ENCODE data around the gene COMMD7. TPM values are rescaled to one million over a fixed set of nuclear protein-coding genes. Genes with fewer than 3 reads are reported as not detected.
A peak's percentile ranks its signal among the peaks of the same experiment; 100 is the strongest.

Gene COMMD7
- total and polyA plus RNA-seq, 9 of the 15 experiments (the other 6 are each of a cell fraction or from before 2014, with no cell fraction given) = 11.9 to 69.1 (median 34.7) TPM

DNA sequence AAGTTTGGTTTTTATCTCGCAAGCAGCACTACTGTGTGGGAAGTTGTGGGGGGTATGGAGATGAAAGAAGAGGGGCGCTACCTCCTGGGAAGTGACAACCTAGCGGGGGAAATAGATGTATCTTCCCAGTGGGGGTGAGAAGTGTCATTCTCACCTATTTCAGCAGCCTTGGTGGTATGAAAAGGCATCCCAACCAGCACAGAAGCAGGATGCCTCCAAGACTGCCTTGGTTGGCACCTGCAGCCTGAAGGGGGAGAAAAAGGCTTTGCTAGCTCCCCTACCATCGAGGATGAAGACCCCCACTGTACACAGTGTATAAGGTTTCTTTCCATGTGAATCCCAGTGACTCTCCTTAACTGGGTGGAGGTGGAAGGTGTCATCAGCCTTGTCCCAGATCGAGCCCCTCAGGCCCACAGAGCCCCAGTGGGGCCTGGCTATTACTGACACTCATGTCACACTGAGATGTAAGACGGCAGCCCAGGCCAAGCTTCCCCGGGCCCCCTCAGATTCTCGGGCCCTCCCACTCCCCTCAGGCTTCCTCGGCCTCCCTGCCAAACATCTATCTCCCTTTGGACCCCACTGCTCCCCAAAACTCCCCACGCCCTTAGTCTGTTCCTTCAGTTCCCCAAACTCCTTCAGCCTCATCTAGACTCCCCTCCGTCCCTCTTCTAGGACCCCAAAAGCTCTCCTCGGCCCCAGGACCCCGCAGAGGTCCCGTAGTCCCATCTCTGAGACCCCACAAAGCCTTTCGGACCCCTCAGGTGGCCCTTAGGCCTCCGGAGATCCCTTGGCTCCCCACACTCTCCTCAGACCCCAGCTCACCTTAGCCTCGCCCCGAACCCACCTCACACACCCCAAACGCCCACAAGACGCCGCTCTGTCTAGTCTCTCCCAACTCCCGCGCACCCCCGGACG is 688 bp downstream of the COMMD7 start:
- peak overlapping the region; percentile 86 to 97 for H3K9ac ChIP-seq (ENCODE audit: insufficient read depth in 1 of 2, low read depth in 2 of 2, low read length in 2 of 2)
- H4K20me1 ChIP-seq (replicated peaks; ENCODE audit: control insufficient read depth, insufficient read depth, low read length) = no peaks in the 10 kb centered on the region
- in situ Hi-C loops (cut with MboI) = no loop called here
- TSS peak; percentile 60 for BruUV-seq (replicated peaks)
- ChIA-PET POLR2A (interaction anchor here (0.6 to 4.7 kb wide), 6 partner anchors 12 to 210 kb away, joined by 3 to 30 read pairs (median 5); partner anchors contain the start of gene DNMT3B), CTCF (ENCODE audit: low intra/inter-chr PET ratio) (interaction anchor here (0.7 kb wide), 1 partner anchor 77 kb away, joined by 3 read pairs; no protein-coding TSS in a partner anchor)
- H3K9me3 ChIP-seq (replicated peaks; ENCODE audit: control insufficient read depth, insufficient read depth, low read depth, low read length) = no peaks in the 10 kb centered on the region
- no peaks in the 10 kb centered on the region for H3K9me1 ChIP-seq (ENCODE audit: control insufficient read depth, insufficient read depth, low read length)
- H3K4me1 ChIP-seq (replicated peaks in 1 of 2; ENCODE audit: control insufficient read depth in 2 of 2, insufficient read depth in 2 of 2, low read length in 2 of 2) = peaks cover 24 to 47% of the 10 kb centered on the region in 2 experiments; a peak in 4 of 5 replicates
- FAIRE-seq (no peak), DNase-seq (ENCODE audit: extremely low read depth in 1 of 4, low spot score in 3 of 4) (no peak), ATAC-seq (peak; percentile 53)
- peaks cover 26% of the 10 kb centered on the region for H3K79me2 ChIP-seq (ENCODE audit: control insufficient read depth, insufficient read depth, low read length)
- no peaks in the 10 kb centered on the region for H3K27me3 ChIP-seq (ENCODE audit: control insufficient read depth in 2 of 2, insufficient read depth in 2 of 2, low read length in 2 of 2)
- peak overlapping the region; percentile 79 for H2AFZ ChIP-seq (ENCODE audit: low read depth, low read length)
- H3K27ac ChIP-seq (ENCODE audit: extremely low read depth, low read depth, low read length) = peak overlapping the region; percentile 70
- peak overlapping the region; percentile 64 for H3K4me3 ChIP-seq
- no peaks in the 10 kb centered on the region for H3K36me3 ChIP-seq (ENCODE audit: control insufficient read depth, insufficient read depth, low read length)
- peak overlapping the region; percentile 86 for H3K4me2 ChIP-seq (ENCODE audit: insufficient read depth, low read length)
- 9% methylated on average over 19 of the region's 25 CpGs for WGBS (ENCODE audit: insufficient coverage, low coverage, missing lambda C conversion rate)
- intact Hi-C loops (cut with micrococcal nuclease) = loop anchor here (2.0 kb wide), 1 partner anchor 22 kb away; no protein-coding TSS in a partner anchor
- no peak for TF ChIP-seq FOXM1 (IDR thresholded peaks at IDR 0.05; ENCODE audit: low read depth)
- 0 out of 2 replicates have a peak, but pooled peaks have one; percentile 50 for TF ChIP-seq FOXM1 (CRISPR knock-in tag; IDR thresholded peaks at IDR 0.05; ENCODE audit: low read depth)
- TF ChIP-seq ZNF12 (CRISPR knock-in tag; IDR thresholded peaks at IDR 0.05) = 0 out of 2 replicates have a peak, but pooled peaks have one; percentile 7
- TF ChIP-seq, protein P1, sequence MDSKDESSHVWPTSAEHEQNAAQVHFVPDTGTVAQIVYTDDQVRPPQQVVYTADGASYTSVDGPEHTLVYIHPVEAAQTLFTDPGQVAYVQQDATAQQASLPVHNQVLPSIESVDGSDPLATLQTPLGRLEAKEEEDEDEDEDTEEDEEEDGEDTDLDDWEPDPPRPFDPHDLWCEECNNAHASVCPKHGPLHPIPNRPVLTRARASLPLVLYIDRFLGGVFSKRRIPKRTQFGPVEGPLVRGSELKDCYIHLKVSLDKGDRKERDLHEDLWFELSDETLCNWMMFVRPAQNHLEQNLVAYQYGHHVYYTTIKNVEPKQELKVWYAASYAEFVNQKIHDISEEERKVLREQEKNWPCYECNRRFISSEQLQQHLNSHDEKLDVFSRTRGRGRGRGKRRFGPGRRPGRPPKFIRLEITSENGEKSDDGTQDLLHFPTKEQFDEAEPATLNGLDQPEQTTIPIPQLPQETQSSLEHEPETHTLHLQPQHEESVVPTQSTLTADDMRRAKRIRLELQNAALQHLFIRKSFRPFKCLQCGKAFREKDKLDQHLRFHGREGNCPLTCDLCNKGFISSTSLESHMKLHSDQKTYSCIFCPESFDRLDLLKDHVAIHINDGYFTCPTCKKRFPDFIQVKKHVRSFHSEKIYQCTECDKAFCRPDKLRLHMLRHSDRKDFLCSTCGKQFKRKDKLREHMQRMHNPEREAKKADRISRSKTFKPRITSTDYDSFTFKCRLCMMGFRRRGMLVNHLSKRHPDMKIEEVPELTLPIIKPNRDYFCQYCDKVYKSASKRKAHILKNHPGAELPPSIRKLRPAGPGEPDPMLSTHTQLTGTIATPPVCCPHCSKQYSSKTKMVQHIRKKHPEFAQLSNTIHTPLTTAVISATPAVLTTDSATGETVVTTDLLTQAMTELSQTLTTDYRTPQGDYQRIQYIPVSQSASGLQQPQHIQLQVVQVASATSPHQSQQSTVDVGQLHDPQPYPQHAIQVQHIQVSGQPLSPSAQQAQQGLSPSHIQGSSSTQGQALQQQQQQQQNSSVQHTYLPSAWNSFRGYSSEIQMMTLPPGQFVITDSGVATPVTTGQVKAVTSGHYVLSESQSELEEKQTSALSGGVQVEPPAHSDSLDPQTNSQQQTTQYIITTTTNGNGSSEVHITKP (IDR thresholded peaks at IDR 0.05; ENCODE audit: partially characterized antibody) = peak; percentile 41
- TF ChIP-seq TAF9B (IDR thresholded peaks at IDR 0.05; ENCODE audit: partially characterized antibody) = no peak
- TF ChIP-seq GTF2E2 (tag; IDR thresholded peaks at IDR 0.05) = peak; percentile 15; the same call in 1 of the 2 replicates
- 0 out of 2 replicates have a peak, but pooled peaks have one; percentile 42 for TF ChIP-seq GABPB1 (CRISPR knock-in tag; IDR thresholded peaks at IDR 0.05)
- no peak for TF ChIP-seq KAT7 (CRISPR knock-in tag; IDR thresholded peaks at IDR 0.05; ENCODE audit: borderline replicate concordance)
- TF ChIP-seq, protein P2, sequence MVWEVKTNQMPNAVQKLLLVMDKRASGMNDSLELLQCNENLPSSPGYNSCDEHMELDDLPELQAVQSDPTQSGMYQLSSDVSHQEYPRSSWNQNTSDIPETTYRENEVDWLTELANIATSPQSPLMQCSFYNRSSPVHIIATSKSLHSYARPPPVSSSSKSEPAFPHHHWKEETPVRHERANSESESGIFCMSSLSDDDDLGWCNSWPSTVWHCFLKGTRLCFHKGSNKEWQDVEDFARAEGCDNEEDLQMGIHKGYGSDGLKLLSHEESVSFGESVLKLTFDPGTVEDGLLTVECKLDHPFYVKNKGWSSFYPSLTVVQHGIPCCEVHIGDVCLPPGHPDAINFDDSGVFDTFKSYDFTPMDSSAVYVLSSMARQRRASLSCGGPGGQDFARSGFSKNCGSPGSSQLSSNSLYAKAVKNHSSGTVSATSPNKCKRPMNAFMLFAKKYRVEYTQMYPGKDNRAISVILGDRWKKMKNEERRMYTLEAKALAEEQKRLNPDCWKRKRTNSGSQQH (CRISPR knock-in tag; IDR thresholded peaks at IDR 0.05) = 0 out of 2 replicates have a peak, but pooled peaks have one; percentile 67
- TF ChIP-seq, protein P3, sequence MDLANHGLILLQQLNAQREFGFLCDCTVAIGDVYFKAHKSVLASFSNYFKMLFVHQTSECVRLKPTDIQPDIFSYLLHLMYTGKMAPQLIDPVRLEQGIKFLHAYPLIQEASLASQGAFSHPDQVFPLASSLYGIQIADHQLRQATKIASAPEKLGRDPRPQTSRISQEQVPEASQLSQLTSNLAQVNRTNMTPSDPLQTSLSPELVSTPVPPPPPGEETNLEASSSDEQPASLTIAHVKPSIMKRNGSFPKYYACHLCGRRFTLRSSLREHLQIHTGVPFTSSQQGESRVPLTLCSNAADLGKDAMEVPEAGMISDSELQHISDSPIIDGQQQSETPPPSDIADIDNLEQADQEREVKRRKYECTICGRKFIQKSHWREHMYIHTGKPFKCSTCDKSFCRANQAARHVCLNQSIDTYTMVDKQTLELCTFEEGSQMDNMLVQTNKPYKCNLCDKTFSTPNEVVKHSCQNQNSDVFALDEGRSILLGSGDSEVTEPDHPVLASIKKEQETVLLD (IDR thresholded peaks at IDR 0.05) = 0 out of 2 replicates have a peak, but pooled peaks have one; percentile 13
- 0 out of 4 replicates have a peak, but pooled peaks of 1 of the 2 experiments have one; percentile 9 for TF ChIP-seq MAZ (CRISPR knock-in tag; conservative IDR thresholded peaks at IDR 0.05 in 1 of 2, IDR thresholded peaks at IDR 0.05 in 1 of 2)
- TF ChIP-seq EGR1 (conservative IDR thresholded peaks at IDR 0.05) = peak; percentile 33; the same call in 1 of the 2 replicates
- no peak for TF ChIP-seq ZNF644 (tag; IDR thresholded peaks at IDR 0.05; ENCODE audit: low read depth)
- TF ChIP-seq HDGF (IDR thresholded peaks at IDR 0.05) = 0 out of 2 replicates have a peak, but pooled peaks have one; percentile 39
